Left kidney (tissue), 2 donors: ENCODE data around the gene OR4D2. TPM values are rescaled to one million over a fixed set of nuclear protein-coding genes. Genes with fewer than 3 reads are reported as not detected.
A peak's percentile ranks its signal among the peaks of the same experiment; 100 is the strongest.

Experiments used
- DNase-seq: peaks from one replicate; pipeline ENCODE4 v3.0.0-alpha.2; 2013
- polyA plus RNA-seq: library from polyadenylated mRNA; unstranded; fragments of 120-200 nt; gene quantifications from one replicate; pipeline ENCODE4 v1.2.1, GENCODE V29; 2013; ENCODE audit not compliant: insufficient read length

The OR4D2 gene
- polyA plus RNA-seq, 1 donor = not detected

GRCh38 chr17:58208344-58208743 lies 41.6 kb downstream of the OR4D2 start:
- no peak for DNase-seq

GRCh38 chr17:58210922-58211321 lies 44.1 kb downstream of the OR4D2 start:
- no peak for DNase-seq

DNA sequence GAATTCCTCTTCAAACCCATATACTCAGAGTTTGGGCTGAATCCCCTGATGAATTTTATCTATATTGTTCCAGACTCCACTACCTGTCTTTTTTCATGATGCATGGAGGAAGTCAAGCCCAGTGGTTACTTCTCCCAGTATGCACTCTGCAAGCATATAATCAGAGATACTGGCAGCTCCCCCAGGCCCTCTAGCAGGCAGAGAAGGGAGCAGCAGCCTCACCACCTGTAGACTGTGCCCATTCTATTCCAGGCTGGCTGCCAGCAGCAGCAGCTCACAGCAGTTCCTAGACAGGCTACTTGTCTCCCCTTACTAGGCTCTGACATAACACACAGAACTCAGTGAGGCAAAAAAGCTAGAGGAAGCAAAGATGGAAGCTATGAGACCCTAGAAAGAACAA lies 48.9 kb downstream of the OR4D2 start:
- DNase-seq = no peak

GRCh38 chr17:58217766-58218165 lies 51.0 kb downstream of the OR4D2 start:
- DNase-seq = no peak

DNA sequence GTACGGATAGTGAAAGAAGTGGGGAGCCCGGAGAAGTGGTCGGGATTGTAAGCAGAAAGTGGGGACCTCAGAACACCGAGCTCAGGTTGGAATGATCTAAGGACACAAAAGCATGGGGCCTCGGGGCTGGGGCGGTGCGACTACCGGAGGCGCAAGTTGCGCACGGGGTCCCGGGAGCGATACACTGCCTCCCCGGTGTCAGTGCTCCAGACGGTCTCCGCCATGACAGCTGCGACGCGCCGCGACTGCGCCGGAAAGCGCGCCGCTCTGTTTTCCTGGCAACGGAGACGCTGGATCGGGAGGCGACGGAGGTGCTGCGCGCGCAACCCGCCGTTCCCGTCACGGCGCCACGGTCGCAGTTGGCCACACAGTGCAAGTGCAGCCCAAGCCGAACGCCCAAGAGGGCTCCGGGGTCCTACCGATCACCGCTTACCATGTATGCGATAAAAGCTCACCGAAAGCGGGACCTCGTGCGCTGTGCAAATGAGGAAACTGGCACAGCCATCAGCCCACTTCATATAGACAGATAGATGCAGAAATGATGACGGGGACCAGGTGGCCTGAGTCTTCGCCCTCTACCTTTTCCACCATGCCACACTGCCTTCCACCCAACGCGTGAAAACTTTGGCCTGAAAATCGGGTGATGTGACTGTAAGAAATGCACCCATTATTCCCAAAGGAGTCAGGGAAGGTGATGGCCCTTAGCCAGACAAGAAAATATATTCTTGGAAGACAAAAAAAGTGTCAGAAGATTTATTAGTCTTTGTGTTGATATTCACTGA lies 52.4 kb downstream of the OR4D2 start, which contains the start of gene MKS1:
MKS1 (minus strand) TSS at position 249 of the 782 bp plus-strand sequence; CDS start at position 224, 25 bp downstream.
- peak; percentile 93 for DNase-seq

GRCh38 chr17:58219789-58220183 lies 53.0 kb downstream of the OR4D2 start:
- peak; percentile 7 for DNase-seq

Other genes starting within 250 kb of the OR4D2 start
- 42.2 TPM for gene CUEDC1, start 211.6 kb upstream of the OR4D2 start, polyA plus RNA-seq
- gene VEZF1, start 178.7 kb upstream of the OR4D2 start, polyA plus RNA-seq = 115 TPM
- gene SRSF1, start 159.7 kb upstream of the OR4D2 start, polyA plus RNA-seq = 451 TPM
- gene DYNLL2, start 83.6 kb upstream of the OR4D2 start, polyA plus RNA-seq = 85.5 TPM
- 0.10 TPM for gene OR4D1, start 18.6 kb upstream of the OR4D2 start, polyA plus RNA-seq
- gene EPX, start 25.7 kb downstream of the OR4D2 start, polyA plus RNA-seq = 0.90 TPM
- 53.2 TPM for gene MKS1, start 52.3 kb downstream of the OR4D2 start, polyA plus RNA-seq
- gene LPO, start 71.6 kb downstream of the OR4D2 start, polyA plus RNA-seq = 0.17 TPM
- gene MPO, start 114.0 kb downstream of the OR4D2 start, polyA plus RNA-seq = 2.4 TPM
- 62.3 TPM for gene TSPOAP1, start 161.8 kb downstream of the OR4D2 start, polyA plus RNA-seq
- gene SUPT4H1, start 185.2 kb downstream of the OR4D2 start, polyA plus RNA-seq = 121 TPM